ENCODE results near the gene RESP18. TPM values are rescaled to one million over a fixed set of nuclear protein-coding genes. Genes with fewer than 3 reads are reported as not detected.

RESP18 gene
- total RNA-seq, 1 experiment from 2014 or later = not detected

DNA sequence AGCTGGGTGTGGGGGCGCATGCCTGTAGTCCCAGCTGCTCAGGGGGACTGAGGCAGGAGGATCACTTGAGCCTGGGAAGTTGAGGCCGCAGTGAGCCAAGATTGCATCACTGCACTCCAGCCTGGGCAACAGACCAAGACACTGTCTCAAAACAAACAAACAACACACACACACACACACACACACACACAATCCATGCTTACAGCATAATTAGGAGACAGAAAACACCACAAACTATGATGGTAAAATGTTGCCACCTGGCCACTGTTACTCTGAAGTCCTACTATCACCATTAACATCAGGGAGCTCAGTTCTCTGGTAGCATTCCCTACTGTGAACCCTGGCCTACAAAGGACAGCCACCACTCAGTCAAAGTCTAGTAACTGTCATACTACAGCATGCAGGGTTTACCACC lies 36.9 kb upstream of the RESP18 start:
- no peak overlapping the region; the same call in 1 of the 2 replicates for H3K4me2 ChIP-seq (ENCODE audit: low read length)

DNA sequence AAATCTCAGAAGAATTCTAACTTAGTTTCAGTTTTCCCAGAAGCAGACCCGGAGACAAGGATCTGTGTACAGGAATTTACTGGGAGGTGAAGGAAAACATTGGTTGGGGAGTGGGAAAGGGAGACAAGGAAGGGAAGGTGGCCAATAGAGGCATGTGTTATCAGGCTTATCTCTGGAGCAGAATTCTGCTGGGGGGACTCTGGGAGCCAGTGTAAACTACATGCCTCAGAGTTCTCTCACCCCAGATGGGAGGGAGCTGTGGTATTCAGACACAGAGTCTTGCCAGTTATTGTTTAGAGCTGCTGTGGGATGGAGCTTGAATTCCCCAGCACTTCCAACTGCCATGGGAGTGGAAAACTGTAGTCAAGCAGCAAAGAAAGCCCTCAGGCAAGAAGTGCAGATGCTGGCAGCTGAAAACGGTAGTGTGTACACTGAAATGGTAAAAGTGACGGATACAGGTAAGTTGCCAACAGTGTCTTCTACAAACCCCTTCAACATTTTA lies 36.2 kb upstream of the RESP18 start:
- H4K20me1 ChIP-seq (ENCODE audit: insufficient read depth) = no peaks in the 10 kb centered on the region
- no peaks in the 10 kb centered on the region for H3K9me3 ChIP-seq (ENCODE audit: control insufficient read depth in 1 of 2, insufficient read depth in 1 of 2, low read depth in 1 of 2, low read length in 2 of 2)
- BruUV-seq (replicated peaks) = no TSS peak
- CTCF ChIA-PET = no interaction called here
- no peak for DNase-seq (ENCODE audit: low read depth, low spot score)
- no peak overlapping the region for H3K27ac ChIP-seq (ENCODE audit: low read depth, low read length)
- POLR2A ChIA-PET = no interaction called here
- no peak overlapping the region for H2AFZ ChIP-seq (ENCODE audit: low read depth, low read length, poor library complexity, severe bottlenecking)
- H3K4me2 ChIP-seq (ENCODE audit: low read length) = no peak overlapping the region
- RAD21 ChIA-PET (ENCODE audit: low non-redundant PET in 1 of 2, low total read pairs in 2 of 2, uncharacterized antibody in 2 of 2, unreplicated experiment in 2 of 2) = no interaction called here
- TF ChIP-seq, protein P1, sequence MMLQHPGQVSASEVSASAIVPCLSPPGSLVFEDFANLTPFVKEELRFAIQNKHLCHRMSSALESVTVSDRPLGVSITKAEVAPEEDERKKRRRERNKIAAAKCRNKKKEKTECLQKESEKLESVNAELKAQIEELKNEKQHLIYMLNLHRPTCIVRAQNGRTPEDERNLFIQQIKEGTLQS (IDR thresholded peaks at IDR 0.05) = 0 out of 2 replicates have a peak, but pooled peaks have one; percentile 4
- TF ChIP-seq FOSL1 (IDR thresholded peaks at IDR 0.05; ENCODE audit: low read depth) = no peak
- TF ChIP-seq POLR2A (IDR thresholded peaks at IDR 0.05; ENCODE audit: borderline replicate concordance, extremely low read depth, insufficient read depth, insufficient read length) = no peak
- no peak for TF ChIP-seq ELF1 (IDR thresholded peaks at IDR 0.05; ENCODE audit: borderline replicate concordance, low read depth)
- no peak for TF ChIP-seq POLR2AphosphoS5 (IDR thresholded peaks at IDR 0.05; ENCODE audit: low read depth, low read length)
- no peak for TF ChIP-seq ZNF274 (IDR thresholded peaks at IDR 0.05; ENCODE audit: low read depth, low read length)
- no peaks in the 10 kb centered on the region for H3K27me3 ChIP-seq (ENCODE audit: insufficient read depth, low read length)
- intact Hi-C loops (cut with micrococcal nuclease) = no loop called here
- no peak overlapping the region for H3K9ac ChIP-seq (ENCODE audit: low read length)
- no peaks in the 10 kb centered on the region for H3K9me2 ChIP-seq (ENCODE audit: insufficient read depth)
- H3K4me3 ChIP-seq (replicated peaks in 1 of 2; ENCODE audit: low read depth in 1 of 2, low read length in 2 of 2) = no peak overlapping the region
- no peaks in the 10 kb centered on the region for H3K79me2 ChIP-seq (ENCODE audit: insufficient read depth, low read length)
- peaks cover 0 to 15% of the 10 kb centered on the region in 2 experiments; a peak in 2 of 4 replicates for H3K4me1 ChIP-seq (ENCODE audit: control insufficient read depth in 1 of 2, insufficient read depth in 2 of 2, low read length in 2 of 2)
- H3K36me3 ChIP-seq (ENCODE audit: control insufficient read depth in 1 of 2, insufficient read depth in 2 of 2, low read length in 2 of 2) = peaks cover under 1 to 1% of the 10 kb centered on the region in 2 experiments; a peak in 2 of 4 replicates
- no peak for ATAC-seq

More for the DNA sequence above, 36.9 kb upstream of the RESP18 start:
- H3K9me2 ChIP-seq (ENCODE audit: insufficient read depth) = no peaks in the 10 kb centered on the region
- H3K9me3 ChIP-seq (ENCODE audit: control insufficient read depth in 1 of 2, insufficient read depth in 1 of 2, low read depth in 1 of 2, low read length in 2 of 2) = no peaks in the 10 kb centered on the region
- peaks cover 0 to 15% of the 10 kb centered on the region in 2 experiments; a peak in 2 of 4 replicates for H3K4me1 ChIP-seq (ENCODE audit: control insufficient read depth in 1 of 2, insufficient read depth in 2 of 2, low read length in 2 of 2)
- H3K4me3 ChIP-seq (replicated peaks in 1 of 2; ENCODE audit: low read depth in 1 of 2, low read length in 2 of 2) = no peak overlapping the region
- POLR2A ChIA-PET = no interaction called here
- RAD21 ChIA-PET (ENCODE audit: low non-redundant PET in 1 of 2, low total read pairs in 2 of 2, uncharacterized antibody in 2 of 2, unreplicated experiment in 2 of 2) = no interaction called here
- ATAC-seq (no peak), DNase-seq (ENCODE audit: low read depth, low spot score) (no peak)
- no peaks in the 10 kb centered on the region for H3K27me3 ChIP-seq (ENCODE audit: insufficient read depth, low read length)
- H3K9ac ChIP-seq (ENCODE audit: low read length) = no peak overlapping the region
- CTCF ChIA-PET = no interaction called here
- H3K79me2 ChIP-seq (ENCODE audit: insufficient read depth, low read length) = no peaks in the 10 kb centered on the region
- no TSS peak for BruUV-seq (replicated peaks)
- intact Hi-C loops (cut with micrococcal nuclease) = no loop called here
- no peak overlapping the region for H2AFZ ChIP-seq (ENCODE audit: low read depth, low read length, poor library complexity, severe bottlenecking)
- peaks cover 3 to 8% of the 10 kb centered on the region in 2 experiments; a peak in 2 of 4 replicates for H3K36me3 ChIP-seq (ENCODE audit: control insufficient read depth in 1 of 2, insufficient read depth in 2 of 2, low read length in 2 of 2)
- no peak overlapping the region for H3K27ac ChIP-seq (ENCODE audit: low read depth, low read length)
- TF ChIP-seq, protein P2, sequence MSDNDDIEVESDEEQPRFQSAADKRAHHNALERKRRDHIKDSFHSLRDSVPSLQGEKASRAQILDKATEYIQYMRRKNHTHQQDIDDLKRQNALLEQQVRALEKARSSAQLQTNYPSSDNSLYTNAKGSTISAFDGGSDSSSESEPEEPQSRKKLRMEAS (IDR thresholded peaks at IDR 0.05) = 0 out of 2 replicates have a peak, but pooled peaks have one; percentile 31
- TF ChIP-seq SRF (IDR thresholded peaks at IDR 0.05; ENCODE audit: low read depth) (no peak), CEBPB (IDR thresholded peaks at IDR 0.05; ENCODE audit: low read depth) (peak; percentile 80), EZH2 (IDR thresholded peaks at IDR 0.05) (no peak)
- TF ChIP-seq, protein P1 (IDR thresholded peaks at IDR 0.05) = peak; percentile 27; the same call in 1 of the 2 replicates
- H4K20me1 ChIP-seq (ENCODE audit: insufficient read depth) = no peaks in the 10 kb centered on the region
